Type B pancreatic cell (in vitro differentiated cells): ENCODE data around the gene TRPM6. TPM values are rescaled to one million over a fixed set of nuclear protein-coding genes. Genes with fewer than 3 reads are reported as not detected.

Source experiments
- DNase-seq: peaks from one replicate; pipeline ENCODE4 v3.0.0; 2021; ENCODE audit warnings: mixed read lengths; ENCODE audit not compliant: unreplicated experiment; ENCODE audit errors: extremely low spot score
- H3K27ac Mint-ChIP-seq: 2 replicates; pipeline ENCODE4 v1.8.0; 2021; ENCODE audit warnings: mild to moderate bottlenecking, mixed read lengths
- H3K27me3 Mint-ChIP-seq: 2 replicates; pipeline ENCODE4 v1.8.0; 2021; ENCODE audit warnings: mixed read lengths
- H3K36me3 Mint-ChIP-seq: 2 replicates; pipeline ENCODE4 v1.8.0; 2021; ENCODE audit warnings: mixed read lengths
- H3K4me1 Mint-ChIP-seq: one replicate; pipeline ENCODE4 v1.8.0; 2021; ENCODE audit warnings: mixed read lengths; ENCODE audit not compliant: unreplicated experiment
- H3K4me3 Mint-ChIP-seq: 2 replicates; pipeline ENCODE4 v1.8.0; 2021; ENCODE audit warnings: mild to moderate bottlenecking, mixed read lengths
- H3K9me3 Mint-ChIP-seq: 2 replicates; pipeline ENCODE4 v1.8.0; 2021; ENCODE audit warnings: mixed read lengths
- CTCF ChIP-seq: fragments of 200-600 bp; sonication (generic); conservative IDR thresholded peaks from 2 replicates; pipeline ENCODE4 v1.5.0; 2021; ENCODE audit warnings: antibody characterized with exemption, mild to moderate bottlenecking
- total RNA-seq: library from RNA; stranded (reverse); gene quantifications from 2 replicates; pipeline ENCODE4 v1.2.1, GENCODE V29; 2021; ENCODE audit warnings: low replicate concordance

Gene TRPM6
- total RNA-seq, 1 donor from 2014 or later: 1.4 TPM

DNA sequence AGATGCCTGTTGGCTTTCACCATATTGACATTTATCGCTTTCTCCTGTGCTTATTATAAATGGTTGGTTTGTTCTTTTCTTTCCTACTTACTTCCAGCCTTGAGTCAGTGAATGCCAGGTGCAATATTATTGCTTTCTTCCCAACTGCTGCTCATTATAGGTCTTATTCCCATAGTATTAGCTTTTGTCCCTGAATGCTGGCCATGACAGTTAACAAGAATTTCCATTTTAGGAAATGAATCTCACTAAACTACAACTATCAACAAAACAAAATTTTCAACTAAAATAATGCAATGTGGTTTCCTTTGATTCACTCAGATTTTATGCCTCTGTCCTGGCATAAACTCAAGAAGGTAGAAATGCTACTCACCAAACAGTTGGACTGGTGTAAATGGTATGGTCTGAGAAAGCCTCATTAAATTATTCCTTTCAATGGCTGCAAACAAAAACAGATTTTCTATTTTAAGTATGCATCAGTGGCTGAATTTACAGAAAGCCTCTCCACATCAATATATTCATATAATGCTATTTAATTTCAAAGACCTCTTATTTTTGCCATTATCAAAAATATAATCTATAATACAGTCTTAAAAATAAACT, 145.4 kb downstream of the TRPM6 start:
- Mint-ChIP-seq H3K9me3 (no peaks in the 10 kb centered on the region), H3K4me3 (no peak overlapping the region), H3K4me1 (peaks cover 4% of the 10 kb centered on the region), H3K27me3 (peaks cover 20% of the 10 kb centered on the region), H3K36me3 (no peaks in the 10 kb centered on the region), H3K27ac (no peak overlapping the region)
- TF ChIP-seq CTCF: no peak
- DNase-seq: no peak

GRCh38 chr9:74736646-74737045, 151.1 kb downstream of the TRPM6 start:
- H3K36me3 Mint-ChIP-seq: no peaks in the 10 kb centered on the region
- H3K27me3 Mint-ChIP-seq: peaks cover 2% of the 10 kb centered on the region
- H3K4me3 Mint-ChIP-seq: no peak overlapping the region
- TF ChIP-seq CTCF: no peak
- no peaks in the 10 kb centered on the region for H3K9me3 Mint-ChIP-seq
- no peaks in the 10 kb centered on the region for H3K4me1 Mint-ChIP-seq
- no peak for DNase-seq
- no peak overlapping the region for H3K27ac Mint-ChIP-seq

- no peak for TF ChIP-seq CTCF
- H3K4me1 Mint-ChIP-seq: no peaks in the 10 kb centered on the region
- no peak overlapping the region for H3K4me3 Mint-ChIP-seq
- no peaks in the 10 kb centered on the region for H3K36me3 Mint-ChIP-seq
- no peak for DNase-seq
- H3K27ac Mint-ChIP-seq: no peak overlapping the region
- no peaks in the 10 kb centered on the region for H3K27me3 Mint-ChIP-seq
- H3K9me3 Mint-ChIP-seq: no peaks in the 10 kb centered on the region
These were observed 152.0 kb downstream of the TRPM6 start for GRCh38 chr9:74735761-74736160.

DNA sequence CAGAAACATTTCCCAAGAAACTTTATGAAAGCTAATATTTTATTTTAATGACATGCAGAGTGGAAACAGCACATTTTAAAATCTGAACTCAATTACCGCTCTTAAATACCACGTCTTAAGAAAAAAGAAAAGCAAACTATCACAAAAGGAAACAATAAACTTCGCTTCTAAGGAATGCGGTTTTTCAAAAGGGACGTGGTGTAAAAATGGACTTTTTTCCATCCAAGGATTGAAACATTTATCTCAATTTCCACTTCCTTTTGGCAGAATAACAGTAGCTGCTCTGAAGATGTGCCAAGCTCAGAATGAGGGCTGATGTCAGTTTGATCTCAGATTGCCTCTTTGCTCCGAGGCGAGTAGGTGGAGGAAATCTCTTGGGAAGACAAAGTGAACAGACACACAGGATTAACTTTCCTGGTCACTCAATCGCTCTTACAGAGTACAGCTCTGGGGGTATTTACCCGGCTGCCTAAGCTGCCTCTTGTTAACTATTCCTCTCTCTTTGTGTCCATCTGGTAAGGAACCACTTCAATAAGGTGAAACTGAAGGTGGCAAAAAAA, 158.5 kb downstream of the TRPM6 start:
- no peaks in the 10 kb centered on the region for H3K36me3 Mint-ChIP-seq
- H3K4me3 Mint-ChIP-seq: no peak overlapping the region
- H3K4me1 Mint-ChIP-seq: peaks cover 10% of the 10 kb centered on the region
- no peak for DNase-seq
- H3K27me3 Mint-ChIP-seq: no peaks in the 10 kb centered on the region
- no peak overlapping the region for H3K27ac Mint-ChIP-seq
- H3K9me3 Mint-ChIP-seq: no peaks in the 10 kb centered on the region
- no peak for TF ChIP-seq CTCF

DNA sequence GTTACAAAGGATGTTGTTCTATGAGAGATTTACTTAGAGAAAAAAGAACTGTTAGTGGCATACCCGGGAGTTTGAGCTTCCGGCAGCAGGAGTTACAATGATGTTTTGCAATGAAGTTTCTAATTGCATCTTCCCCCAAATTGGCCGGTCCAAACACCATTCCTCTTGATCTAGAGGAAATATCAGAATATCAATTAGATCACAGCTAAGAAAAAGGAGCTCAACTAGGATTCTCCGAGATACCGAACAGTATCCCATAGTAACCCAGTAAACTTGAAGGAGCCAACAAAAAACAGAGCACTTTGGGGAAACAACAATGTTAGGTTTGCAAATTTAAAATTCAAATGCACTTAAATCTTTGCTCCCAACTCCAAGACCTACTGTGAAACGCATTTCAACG, 159.5 kb downstream of the TRPM6 start:
- Mint-ChIP-seq H3K4me1 (peaks cover 10% of the 10 kb centered on the region), H3K27me3 (no peaks in the 10 kb centered on the region), H3K27ac (no peak overlapping the region), H3K9me3 (no peaks in the 10 kb centered on the region), H3K4me3 (no peak overlapping the region), H3K36me3 (no peaks in the 10 kb centered on the region)
- no peak for TF ChIP-seq CTCF
- DNase-seq: no peak
